HUES48 (cell line): Measurements from ENCODE around the gene PRKAR1A.

Experiments used
- H3K27ac ChIP-seq: one replicate; pipeline ENCODE4 v1.7.0; 2013; ENCODE audit warnings: low read depth, low read length, inconsistent platforms
- H3K27me3 ChIP-seq: 2 replicates; pipeline ENCODE4 v1.6.1; 2013; ENCODE audit warnings: mild to moderate bottlenecking, low read length; ENCODE audit not compliant: control insufficient read depth, insufficient read depth
- H3K36me3 ChIP-seq: 2 replicates; pipeline ENCODE4 v1.6.1; 2013; ENCODE audit warnings: low read length; ENCODE audit not compliant: control insufficient read depth, insufficient read depth
- H3K4me1 ChIP-seq: 2 replicates; pipeline ENCODE4 v1.6.1; 2013; ENCODE audit warnings: mild to moderate bottlenecking, low read length; ENCODE audit not compliant: control insufficient read depth, insufficient read depth
- H3K4me3 ChIP-seq: 2 replicates; pipeline ENCODE4 v1.5.1; 2013; ENCODE audit warnings: mild to moderate bottlenecking, low read depth, low read length
- H3K9ac ChIP-seq: 2 replicates; pipeline ENCODE4 v1.6.1; 2013; ENCODE audit warnings: mild to moderate bottlenecking, low read depth, low read length, moderate library complexity
- H3K9me3 ChIP-seq: 2 replicates; pipeline ENCODE4 v1.6.1; 2013; ENCODE audit warnings: low read length; ENCODE audit not compliant: control insufficient read depth, insufficient read depth

Gene PRKAR1A

GRCh38 chr17:68526548-68526947, 14.3 kb downstream of the PRKAR1A start:
- no peak overlapping the region for H3K27ac ChIP-seq
- H3K36me3 ChIP-seq = peaks cover 100% of the 10 kb centered on the region
- H3K4me1 ChIP-seq = peaks cover 30% of the 10 kb centered on the region
- no peak overlapping the region for H3K9ac ChIP-seq
- H3K27me3 ChIP-seq = no peaks in the 10 kb centered on the region
- H3K4me3 ChIP-seq = no peak overlapping the region
- no peaks in the 10 kb centered on the region for H3K9me3 ChIP-seq

- peaks cover 100% of the 10 kb centered on the region for H3K36me3 ChIP-seq
- no peaks in the 10 kb centered on the region for H3K9me3 ChIP-seq
- no peak overlapping the region for H3K9ac ChIP-seq
- H3K4me3 ChIP-seq = no peak overlapping the region
- no peaks in the 10 kb centered on the region for H3K27me3 ChIP-seq
- peaks cover 30% of the 10 kb centered on the region for H3K4me1 ChIP-seq
- H3K27ac ChIP-seq = no peak overlapping the region
Observed at GRCh38 chr17:68527314-68527713, 15.1 kb downstream of the PRKAR1A start.

GRCh38 chr17:68531252-68531651, 19.0 kb downstream of the PRKAR1A start:
- Histone ChIP-seq H3K9ac (no peak overlapping the region), H3K9me3 (no peaks in the 10 kb centered on the region), H3K27ac (no peak overlapping the region), H3K4me1 (peaks cover 30% of the 10 kb centered on the region), H3K4me3 (no peak overlapping the region), H3K27me3 (no peaks in the 10 kb centered on the region), H3K36me3 (peaks cover 96% of the 10 kb centered on the region)

GRCh38 chr17:68532826-68533225, 20.6 kb downstream of the PRKAR1A start:
- no peaks in the 10 kb centered on the region for H3K9me3 ChIP-seq
- peaks cover 19% of the 10 kb centered on the region for H3K4me1 ChIP-seq
- peaks cover 96% of the 10 kb centered on the region for H3K36me3 ChIP-seq
- no peak overlapping the region for H3K9ac ChIP-seq
- H3K4me3 ChIP-seq = no peak overlapping the region
- no peak overlapping the region for H3K27ac ChIP-seq
- H3K27me3 ChIP-seq = no peaks in the 10 kb centered on the region

- H3K9ac ChIP-seq = no peak overlapping the region
- H3K27me3 ChIP-seq = no peaks in the 10 kb centered on the region
- H3K4me3 ChIP-seq = no peak overlapping the region
- H3K36me3 ChIP-seq = peaks cover 96% of the 10 kb centered on the region
- H3K27ac ChIP-seq = no peak overlapping the region
- peaks cover 6% of the 10 kb centered on the region for H3K4me1 ChIP-seq
- no peaks in the 10 kb centered on the region for H3K9me3 ChIP-seq
Observed at GRCh38 chr17:68533887-68534694, 21.9 kb downstream of the PRKAR1A start.

- no peak overlapping the region for H3K4me3 ChIP-seq
- H3K9ac ChIP-seq = no peak overlapping the region
- H3K27ac ChIP-seq = no peak overlapping the region
- peaks cover 96% of the 10 kb centered on the region for H3K36me3 ChIP-seq
- H3K27me3 ChIP-seq = no peaks in the 10 kb centered on the region
- H3K4me1 ChIP-seq = 0 out of 2 replicates have a peak, but pooled peaks cover under 1% of the 10 kb centered on the region
- H3K9me3 ChIP-seq = no peaks in the 10 kb centered on the region
Observed at GRCh38 chr17:68534695-68535088, 22.5 kb downstream of the PRKAR1A start.

- Histone ChIP-seq H3K36me3 (peaks cover 95% of the 10 kb centered on the region), H3K9ac (no peak overlapping the region), H3K27me3 (no peaks in the 10 kb centered on the region), H3K4me1 (no peaks in the 10 kb centered on the region), H3K4me3 (no peak overlapping the region), H3K27ac (no peak overlapping the region), H3K9me3 (no peaks in the 10 kb centered on the region)
Observed at GRCh38 chr17:68535922-68536321, 23.7 kb downstream of the PRKAR1A start.

GRCh38 chr17:68539548-68540467, 27.6 kb downstream of the PRKAR1A start:
- Histone ChIP-seq H3K4me3 (no peak overlapping the region), H3K36me3 (peaks cover 78% of the 10 kb centered on the region), H3K4me1 (no peaks in the 10 kb centered on the region), H3K9me3 (no peaks in the 10 kb centered on the region), H3K27ac (no peak overlapping the region), H3K9ac (no peak overlapping the region), H3K27me3 (no peaks in the 10 kb centered on the region)

- Histone ChIP-seq H3K4me1 (no peaks in the 10 kb centered on the region), H3K9ac (no peak overlapping the region), H3K36me3 (peaks cover 66% of the 10 kb centered on the region), H3K27me3 (no peaks in the 10 kb centered on the region), H3K4me3 (no peak overlapping the region), H3K27ac (no peak overlapping the region), H3K9me3 (no peaks in the 10 kb centered on the region)
Observed at GRCh38 chr17:68540981-68541380, 28.8 kb downstream of the PRKAR1A start.

- Histone ChIP-seq H3K4me3 (no peak overlapping the region), H3K27ac (no peak overlapping the region), H3K9ac (no peak overlapping the region), H3K4me1 (no peaks in the 10 kb centered on the region), H3K27me3 (no peaks in the 10 kb centered on the region), H3K9me3 (no peaks in the 10 kb centered on the region), H3K36me3 (peaks cover 58% of the 10 kb centered on the region)
Observed at GRCh38 chr17:68541816-68542215, 29.6 kb downstream of the PRKAR1A start.
